CD4-positive, alpha-beta T cell (primary cell): Measurements from ENCODE around the gene IL17B. TPM values are rescaled to one million over a fixed set of nuclear protein-coding genes. Genes with fewer than 3 reads are reported as not detected.
A peak's percentile ranks its signal among the peaks of the same experiment; 100 is the strongest.

Experiments
- ATAC-seq: fragments of 200-7000 bp; cut with Tn5 transposase; one replicate; pipeline ENCODE4 v1.10.0; 2022; ENCODE audit warnings: mild to moderate bottlenecking; ENCODE audit not compliant: poor library complexity
- CTCF ChIA-PET: fragments of 350-600 bp; sonication (Branson Sonifier 250); formaldehyde crosslinking; loops from one replicate; lab custom pipeline; 2021; ENCODE audit warnings: antibody characterized with exemption, inconsistent platforms; lab: Charles Lee
- POLR2A ChIA-PET: fragments of 350-600 bp; sonication (Branson Sonifier 250); formaldehyde crosslinking; loops from one replicate; lab custom pipeline; 2021; ENCODE audit warnings: antibody characterized with exemption, inconsistent platforms; lab: Charles Lee
- DNase-seq, 14 experiments: peaks; one replicate each; pipeline ENCODE4 v3.0.0-alpha.2; 2013 to 2020; ENCODE audit warnings: mixed read lengths in 2 of 14
- H3K27ac ChIP-seq, 2 donors: one replicate each; pipeline versions ENCODE4 v1.5.1 to v1.7.0; 2013; ENCODE audit warnings: low read length in 2 of 2, low read depth in 1 of 2, mild to moderate bottlenecking in 1 of 2
- H3K27me3 ChIP-seq, 2 experiments: 1 replicate in 1 of 2; 2 replicates in 1 of 2; pipeline versions ENCODE4 v1.6.1 to v1.7.0; 2013; ENCODE audit warnings: low read length in 2 of 2, control low read depth in 1 of 2, mild to moderate bottlenecking in 1 of 2, moderate library complexity in 1 of 2; ENCODE audit not compliant: insufficient read depth in 2 of 2, control insufficient read depth in 1 of 2
- H3K36me3 ChIP-seq: one replicate; pipeline ENCODE4 v1.6.1; 2013; ENCODE audit warnings: low read length, control low read depth; ENCODE audit not compliant: insufficient read depth
- H3K4me1 ChIP-seq: one replicate; pipeline ENCODE4 v1.6.1; 2013; ENCODE audit warnings: low read length, control low read depth; ENCODE audit not compliant: insufficient read depth
- H3K4me3 ChIP-seq: one replicate; pipeline ENCODE4 v1.5.1; 2013; ENCODE audit warnings: mild to moderate bottlenecking, low read length, moderate library complexity
- H3K9me3 ChIP-seq, 2 experiments: 1 replicate in 1 of 2; 2 replicates in 1 of 2; pipeline versions ENCODE4 v1.6.1 to v1.7.0; 2013; ENCODE audit warnings: low read length in 2 of 2, mild to moderate bottlenecking in 2 of 2, control low read depth in 1 of 2, moderate library complexity in 1 of 2; ENCODE audit not compliant: control insufficient read depth in 1 of 2, insufficient read depth in 1 of 2
- H3K27ac Mint-ChIP-seq: one replicate; pipeline ENCODE4 v1.8.0; 2020; ENCODE audit warnings: mixed read lengths
- H3K27me3 Mint-ChIP-seq: one replicate; pipeline ENCODE4 v1.8.0; 2021; ENCODE audit warnings: mixed read lengths
- H3K36me3 Mint-ChIP-seq: one replicate; pipeline ENCODE4 v1.8.0; 2021; ENCODE audit warnings: low read depth, mixed read lengths
- H3K4me1 Mint-ChIP-seq: one replicate; pipeline ENCODE4 v1.8.0; 2021; ENCODE audit warnings: low read depth, mixed read lengths
- H3K4me3 Mint-ChIP-seq: one replicate; pipeline ENCODE4 v1.8.0; 2020; ENCODE audit warnings: mild to moderate bottlenecking, mixed read lengths
- H3K9me3 Mint-ChIP-seq: one replicate; pipeline ENCODE4 v1.8.0; 2020; ENCODE audit warnings: mixed read lengths
- CTCF ChIP-seq: fragments of 200-600 bp; IDR thresholded peaks from one replicate; pipeline ENCODE4 v1.8.0; 2022; ENCODE audit warnings: antibody characterized with exemption, mild to moderate bottlenecking
- intact Hi-C, 2 experiments: fragments of 100-400 bp; cut with DNase I in 1 of 2; cut with micrococcal nuclease in 1 of 2; formaldehyde crosslinking; loops; one replicate each; pipeline versions ENCODE4 v1.15.1 to v1.9.0; 2023 to 2025; cut with DNase I, micrococcal nuclease
- total RNA-seq, 174 experiments: library from RNA in 2 of 174; stranded (reverse) in 2 of 174; gene quantifications; one replicate each; pipeline ENCODE4 v1.2.3 and lab custom pipeline; 2021 to 2026

The IL17B gene
- total RNA-seq, 2 experiments from 2014 or later: not detected

GRCh38 chr5:149367972-149368645 lies 11.0 kb downstream of the IL17B start:
- POLR2A ChIA-PET: interaction anchor here (1.0 to 3.2 kb wide), 5 partner anchors 8 to 22 kb away, joined by 3 to 24 read pairs (median 3); partner anchors contain the start of genes GRPEL2 and PCYOX1L
- ATAC-seq: no peak
- no peak for DNase-seq
- H3K27ac ChIP-seq: no peak overlapping the region
- peaks cover 35% of the 10 kb centered on the region for H3K4me1 Mint-ChIP-seq
- no peaks in the 10 kb centered on the region for H3K9me3 Mint-ChIP-seq
- no peak overlapping the region for H3K4me3 Mint-ChIP-seq
- H3K4me3 ChIP-seq: no peak overlapping the region
- H3K36me3 ChIP-seq: peaks cover 10% of the 10 kb centered on the region
- no peaks in the 10 kb centered on the region for H3K27me3 Mint-ChIP-seq
- H3K4me1 ChIP-seq: peaks cover 23% of the 10 kb centered on the region
- CTCF ChIA-PET: interaction anchor here (0.7 to 2.3 kb wide), 17 partner anchors 8 to 227 kb away, joined by 3 to 32 read pairs (median 6); partner anchors contain the start of genes ABLIM3, CSNK1A1, GRPEL2 and PCYOX1L
- no peaks in the 10 kb centered on the region for H3K9me3 ChIP-seq
- intact Hi-C loops: no loop called here
- peaks cover 0 to 3% of the 10 kb centered on the region in 2 experiments for H3K27me3 ChIP-seq
- H3K36me3 Mint-ChIP-seq: peaks cover 34% of the 10 kb centered on the region
- no peak for TF ChIP-seq CTCF
- no peak overlapping the region for H3K27ac Mint-ChIP-seq

- ChIA-PET POLR2A (interaction anchor here (1.1 to 3.2 kb wide), 3 partner anchors 9 to 22 kb away, joined by 3 to 24 read pairs (median 22); partner anchors contain the start of genes GRPEL2 and PCYOX1L), CTCF (interaction anchor here (0.7 to 2.3 kb wide), 15 partner anchors 10 to 226 kb away, joined by 3 to 32 read pairs (median 6); partner anchors contain the start of genes ABLIM3, CSNK1A1, GRPEL2 and PCYOX1L)
- TF ChIP-seq CTCF: peak; percentile 80
- Histone ChIP-seq H3K27ac (no peak overlapping the region), H3K27me3 (peaks cover 0 to 3% of the 10 kb centered on the region in 2 experiments), H3K4me3 (no peak overlapping the region), H3K4me1 (peaks cover 23% of the 10 kb centered on the region), H3K36me3 (peaks cover 16% of the 10 kb centered on the region), H3K9me3 (no peaks in the 10 kb centered on the region)
- peaks cover 40% of the 10 kb centered on the region for H3K36me3 Mint-ChIP-seq
- peak; percentile 69 for ATAC-seq
- peak overlapping the region; percentile 24 for H3K27ac Mint-ChIP-seq
- DNase-seq: peak; percentile 30 to 77 (median 50)
- H3K4me3 Mint-ChIP-seq: no peak overlapping the region
- peaks cover 35% of the 10 kb centered on the region for H3K4me1 Mint-ChIP-seq
- no peaks in the 10 kb centered on the region for H3K9me3 Mint-ChIP-seq
- intact Hi-C loops: no loop called here
- H3K27me3 Mint-ChIP-seq: no peaks in the 10 kb centered on the region
Measured at GRCh38 chr5:149367249-149367971, 11.7 kb downstream of the IL17B start.

GRCh38 chr5:149366169-149366729 lies 12.8 kb downstream of the IL17B start:
- peaks cover 16% of the 10 kb centered on the region for H3K4me1 ChIP-seq
- peaks cover 41% of the 10 kb centered on the region for H3K36me3 Mint-ChIP-seq
- H3K4me3 ChIP-seq: no peak overlapping the region
- no peak for TF ChIP-seq CTCF
- H3K27ac Mint-ChIP-seq: peak overlapping the region; percentile 24
- POLR2A ChIA-PET: interaction anchor here (2.5 to 3.2 kb wide), 2 partner anchors 8 to 20 kb away, joined by 22 to 24 read pairs; partner anchors contain the start of genes GRPEL2 and PCYOX1L
- H3K36me3 ChIP-seq: peaks cover 16% of the 10 kb centered on the region
- H3K4me1 Mint-ChIP-seq: peaks cover 36% of the 10 kb centered on the region
- H3K4me3 Mint-ChIP-seq: no peak overlapping the region
- CTCF ChIA-PET: interaction anchor here (1.6 to 2.2 kb wide), 4 partner anchors 9 to 185 kb away, joined by 8 to 32 read pairs (median 15); partner anchors contain the start of genes CSNK1A1 and PCYOX1L
- no peaks in the 10 kb centered on the region for H3K27me3 ChIP-seq
- DNase-seq: no peak
- H3K27ac ChIP-seq: no peak overlapping the region
- no peaks in the 10 kb centered on the region for H3K9me3 ChIP-seq
- no peak for ATAC-seq
- H3K27me3 Mint-ChIP-seq: no peaks in the 10 kb centered on the region
- H3K9me3 Mint-ChIP-seq: no peaks in the 10 kb centered on the region
- intact Hi-C loops: no loop called here
